T-cell (primary cell): ENCODE results near the gene WIPF2. TPM values are rescaled to one million over a fixed set of nuclear protein-coding genes. Genes with fewer than 3 reads are reported as not detected.
A peak's percentile ranks its signal among the peaks of the same experiment; 100 is the strongest.
"Not testable (repeated sequence)": the region's sequence is repeated elsewhere in the genome, so short reads cannot be mapped to it uniquely, and the experiment has no call there.

Source experiments
- ATAC-seq, 4 experiments: fragments of 200-7000 bp in 3 of 4; fragments of 150-1000 bp in 1 of 4; cut with Tn5 transposase; replicated peaks in 1 of 4; 1 replicate in 3 of 4; 2 replicates in 1 of 4; pipeline ENCODE4 v1.10.0; 2021; ENCODE audit warnings: moderate library complexity in 3 of 4, mild to moderate bottlenecking in 2 of 4, moderate number of reproducible peaks in 1 of 4
- CTCF ChIA-PET, 2 donors: fragments of 300-600 bp; sonication (Branson Sonifier 250); formaldehyde crosslinking; loops; one replicate each; lab custom pipeline; 2022; ENCODE audit warnings: antibody characterized with exemption in 2 of 2; lab: Charles Lee
- POLR2A ChIA-PET, 2 donors: fragments of 300-600 bp; sonication (Branson Sonifier 250); formaldehyde crosslinking; loops; one replicate each; lab custom pipeline; 2022; ENCODE audit warnings: antibody characterized with exemption in 2 of 2; lab: Charles Lee
- DNase-seq, 35 experiments: peaks; one replicate each; pipeline versions ENCODE4 v3.0.0 to v3.0.0-alpha.2; 2013 to 2023
- H3K27ac ChIP-seq: one replicate; pipeline ENCODE4 v1.5.1; 2013; ENCODE audit warnings: low read length
- H3K27me3 ChIP-seq, 2 experiments: replicated peaks in 1 of 2; 1 replicate in 1 of 2; 2 replicates in 1 of 2; pipeline versions ENCODE4 v1.6.1 to v1.7.0; 2013; ENCODE audit warnings: low read length in 1 of 2, mixed read lengths in 1 of 2; ENCODE audit not compliant: control insufficient read depth in 2 of 2, insufficient read depth in 2 of 2; ENCODE audit errors: extremely low read depth in 1 of 2
- H3K36me3 ChIP-seq, 2 donors: 1 replicate in 1 of 2; 2 replicates in 1 of 2; pipeline versions ENCODE4 v1.6.1 to v1.7.0; 2013; ENCODE audit warnings: low read length in 1 of 2; ENCODE audit not compliant: control insufficient read depth in 2 of 2, insufficient read depth in 1 of 2; ENCODE audit errors: extremely low read depth in 1 of 2
- H3K4me1 ChIP-seq, 2 experiments: 1 replicate in 1 of 2; 2 replicates in 1 of 2; pipeline versions ENCODE4 v1.6.1 to v1.7.0; 2013; ENCODE audit warnings: low read length in 2 of 2, mixed read lengths in 1 of 2; ENCODE audit not compliant: insufficient read depth in 2 of 2, control insufficient read depth in 1 of 2; ENCODE audit errors: extremely low read depth in 1 of 2
- H3K4me3 ChIP-seq, 2 donors: 1 replicate in 1 of 2; 2 replicates in 1 of 2; pipeline versions ENCODE4 v1.5.1 to v1.7.0; 2013; ENCODE audit warnings: mild to moderate bottlenecking in 2 of 2, low read length in 1 of 2, moderate library complexity in 1 of 2; ENCODE audit not compliant: control insufficient read depth in 1 of 2; ENCODE audit errors: extremely low read depth in 1 of 2
- H3K9me3 ChIP-seq: 2 replicates; pipeline ENCODE4 v1.7.0; 2013
- H3K27ac Mint-ChIP-seq, 2 donors: one replicate each; pipeline ENCODE4 v1.8.0; 2020 to 2021; ENCODE audit warnings: mild to moderate bottlenecking in 2 of 2, mixed read lengths in 2 of 2
- H3K27me3 Mint-ChIP-seq, 2 donors: one replicate each; pipeline ENCODE4 v1.8.0; 2021 to 2022; ENCODE audit warnings: mixed read lengths in 2 of 2
- H3K36me3 Mint-ChIP-seq: one replicate; pipeline ENCODE4 v1.8.0; 2021; ENCODE audit warnings: mixed read lengths
- H3K4me1 Mint-ChIP-seq, 3 donors: one replicate each; pipeline ENCODE4 v1.8.0; 2020 to 2022; ENCODE audit warnings: mixed read lengths in 3 of 3, mild to moderate bottlenecking in 1 of 3
- H3K4me3 Mint-ChIP-seq, 3 donors: one replicate each; pipeline ENCODE4 v1.8.0; 2020 to 2022; ENCODE audit warnings: mild to moderate bottlenecking in 3 of 3, mixed read lengths in 3 of 3, moderate library complexity in 3 of 3
- H3K9me3 Mint-ChIP-seq, 3 donors: one replicate each; pipeline ENCODE4 v1.8.0; 2020 to 2022; ENCODE audit warnings: mixed read lengths in 3 of 3
- WGBS: methylation state at CpG from one replicate; pipeline ENCODE4 v1.1.5; 2013; ENCODE audit warnings: missing lambda C conversion rate; ENCODE audit not compliant: insufficient coverage; 5-methylcytosine and 5-hydroxymethylcytosine counted together
- total RNA-seq, 35 experiments: library from RNA in 6 of 35; stranded (reverse) in 6 of 35; fragments of 120-200 nt in 1 of 35; gene quantifications; one replicate each; pipeline versions ENCODE4 v1.2.1 to v1.2.4 and lab custom pipeline; 2013 to 2026

WIPF2 gene
- total RNA-seq, 5 donors from 2014 or later (not counting 1 experiment from before 2014, with no cell fraction given), result 23.1 to 42.1 (median 32.1) TPM

- CTCF ChIA-PET, result interaction anchor here in 1 of 2 donors (0.7 kb wide), 1 partner anchor 20 kb away, joined by 3 read pairs; no protein-coding TSS in a partner anchor
- peaks cover 23% of the 10 kb centered on the region for H3K36me3 Mint-ChIP-seq
Observed at GRCh38 chr17:40230670-40231069, 11.6 kb downstream of the WIPF2 start.

GRCh38 chr17:40231928-40232327 lies 12.8 kb downstream of the WIPF2 start:
- not testable (repeated sequence) for H3K9me3 Mint-ChIP-seq, H3K4me1 ChIP-seq, H3K27me3 ChIP-seq, H3K4me3 ChIP-seq, H3K4me3 Mint-ChIP-seq, H3K27me3 Mint-ChIP-seq, H3K9me3 ChIP-seq, H3K27ac ChIP-seq, H3K27ac Mint-ChIP-seq, ATAC-seq, DNase-seq
- Mint-ChIP-seq H3K36me3 (peaks cover 23% of the 10 kb centered on the region), H3K4me1 (peaks cover 27 to 29% (median 28%) of the 10 kb centered on the region in 3 donors)
- no CpG with 5 or more reads among the region's 4 CpGs for WGBS
- H3K36me3 ChIP-seq, result peaks cover 3 to 27% of the 10 kb centered on the region in 2 donors
- ChIA-PET CTCF (interaction anchor here (0.6 to 0.7 kb wide), 5 partner anchors 11 to 238 kb away, joined by 3 to 6 read pairs (median 4); no protein-coding TSS in a partner anchor), POLR2A (interaction anchor here (0.6 to 0.7 kb wide), 4 partner anchors 15 to 77 kb away, joined by 3 to 12 read pairs (median 4); partner anchors contain the start of gene RARA (in 1 of the 2))

More at GRCh38 chr17:40230670-40231069, 11.6 kb downstream of the WIPF2 start:
- Mint-ChIP-seq H3K27ac (no peak overlapping the region), H3K4me3 (no peak overlapping the region), H3K27me3 (no peaks in the 10 kb centered on the region), H3K4me1 (peaks cover 27 to 29% (median 29%) of the 10 kb centered on the region in 3 donors), H3K9me3 (no peaks in the 10 kb centered on the region)
- DNase-seq (no peak), ATAC-seq (no peak)
- H3K4me3 ChIP-seq, result no peak overlapping the region
- no peaks in the 10 kb centered on the region for H3K27me3 ChIP-seq
- POLR2A ChIA-PET, result interaction anchor here in 1 of 2 donors (0.7 kb wide), 1 partner anchor 184 kb away, joined by 3 read pairs; no protein-coding TSS in a partner anchor
- no peaks in the 10 kb centered on the region for H3K9me3 ChIP-seq
- no CpG with 5 or more reads among the region's 3 CpGs for WGBS
- H3K36me3 ChIP-seq, result peaks cover 3 to 24% of the 10 kb centered on the region in 2 donors
- H3K27ac ChIP-seq, result no peak overlapping the region
- peaks cover 0 to 2% of the 10 kb centered on the region in 2 experiments for H3K4me1 ChIP-seq

GRCh38 chr17:40241252-40241834 lies 22.2 kb downstream of the WIPF2 start:
- no peaks in the 10 kb centered on the region for H3K9me3 Mint-ChIP-seq
- POLR2A ChIA-PET, result no interaction called here
- 100% methylated on average over 1 of the region's 4 CpGs for WGBS

GRCh38 chr17:40242774-40243173 lies 23.7 kb downstream of the WIPF2 start:
- CTCF ChIA-PET, result interaction anchor here in 1 of 2 donors (0.8 kb wide), 1 partner anchor 271 kb away, joined by 3 read pairs; no protein-coding TSS in a partner anchor
- Mint-ChIP-seq H3K27me3 (no peaks in the 10 kb centered on the region), H3K9me3 (no peaks in the 10 kb centered on the region), H3K27ac (peak overlapping the region in 1 of 2 donors; percentile 16), H3K36me3 (peaks cover 6% of the 10 kb centered on the region), H3K4me1 (peaks cover 48 to 57% (median 51%) of the 10 kb centered on the region in 3 donors), H3K4me3 (no peak overlapping the region)
- POLR2A ChIA-PET, result interaction anchor here (0.6 to 1.1 kb wide), 3 partner anchors 17 to 359 kb away, joined by 3 to 4 read pairs (median 3); no protein-coding TSS in a partner anchor
- ATAC-seq, result no peak
- no peaks in the 10 kb centered on the region for H3K9me3 ChIP-seq
- H3K4me3 ChIP-seq, result no peak overlapping the region
- H3K27ac ChIP-seq, result no peak overlapping the region
- DNase-seq, result no peak
- H3K4me1 ChIP-seq, result peaks cover 0 to 5% of the 10 kb centered on the region in 2 experiments
- H3K27me3 ChIP-seq, result no peaks in the 10 kb centered on the region
- peaks cover 3 to 7% of the 10 kb centered on the region in 2 donors for H3K36me3 ChIP-seq
- WGBS, result 100% methylated on average over 1 of the region's 3 CpGs

More at GRCh38 chr17:40241252-40241834, 22.2 kb downstream of the WIPF2 start:
- no peaks in the 10 kb centered on the region for H3K27me3 ChIP-seq
- H3K4me1 ChIP-seq, result peaks cover 0 to 5% of the 10 kb centered on the region in 2 experiments
- H3K36me3 ChIP-seq, result peaks cover 3 to 11% of the 10 kb centered on the region in 2 donors
- no peak overlapping the region for H3K4me3 ChIP-seq
- no peaks in the 10 kb centered on the region for H3K27me3 Mint-ChIP-seq
- H3K9me3 ChIP-seq, result no peaks in the 10 kb centered on the region
- ATAC-seq (no peak), DNase-seq (no peak)
- peaks cover 48 to 54% (median 51%) of the 10 kb centered on the region in 3 donors for H3K4me1 Mint-ChIP-seq
- H3K36me3 Mint-ChIP-seq, result peaks cover 6% of the 10 kb centered on the region
- no peak overlapping the region for H3K4me3 Mint-ChIP-seq
- no peak overlapping the region for H3K27ac ChIP-seq
- no peak overlapping the region for H3K27ac Mint-ChIP-seq
- CTCF ChIA-PET, result interaction anchor here in 1 of 2 donors (0.5 kb wide), 1 partner anchor 45 kb away, joined by 3 read pairs; no protein-coding TSS in a partner anchor

GRCh38 chr17:40243761-40244160 lies 24.7 kb downstream of the WIPF2 start:
- ChIA-PET CTCF (no interaction called here), POLR2A (interaction anchor here in 1 of 2 donors (1.1 kb wide), 1 partner anchor 18 kb away, joined by 3 read pairs; no protein-coding TSS in a partner anchor)
- no peak overlapping the region for H3K27ac ChIP-seq
- DNase-seq, result no peak
- H3K9me3 Mint-ChIP-seq, result no peaks in the 10 kb centered on the region
- H3K27ac Mint-ChIP-seq, result peak overlapping the region in 1 of 2 donors; percentile 25
- H3K27me3 Mint-ChIP-seq, result no peaks in the 10 kb centered on the region
- no peak overlapping the region for H3K4me3 ChIP-seq
- ATAC-seq, result no peak
- peaks cover 0 to 5% of the 10 kb centered on the region in 2 experiments for H3K4me1 ChIP-seq
- no peaks in the 10 kb centered on the region for H3K9me3 ChIP-seq
- no peaks in the 10 kb centered on the region for H3K27me3 ChIP-seq
- WGBS, result no CpG with 5 or more reads among the region's 3 CpGs
- H3K4me1 Mint-ChIP-seq, result peaks cover 53 to 62% (median 57%) of the 10 kb centered on the region in 3 donors
- H3K36me3 ChIP-seq, result peaks cover 3 to 7% of the 10 kb centered on the region in 2 donors
- no peak overlapping the region for H3K4me3 Mint-ChIP-seq
- H3K36me3 Mint-ChIP-seq, result peaks cover 6% of the 10 kb centered on the region

GRCh38 chr17:40244255-40244654 lies 25.2 kb downstream of the WIPF2 start:
- no peaks in the 10 kb centered on the region for H3K27me3 ChIP-seq
- H3K36me3 Mint-ChIP-seq, result peaks cover 6% of the 10 kb centered on the region
- ATAC-seq, result no peak
- H3K27ac Mint-ChIP-seq, result peak overlapping the region in 1 of 2 donors; percentile 25
- no peaks in the 10 kb centered on the region for H3K9me3 Mint-ChIP-seq
- H3K4me1 ChIP-seq, result peaks cover 0 to 5% of the 10 kb centered on the region in 2 experiments
- H3K4me3 Mint-ChIP-seq, result no peak overlapping the region
- POLR2A ChIA-PET, result interaction anchor here in 1 of 2 donors (0.6 kb wide), 2 partner anchors 18 to 22 kb away, joined by 3 read pairs; no protein-coding TSS in a partner anchor
- H3K36me3 ChIP-seq, result peaks cover 3 to 7% of the 10 kb centered on the region in 2 donors
- H3K9me3 ChIP-seq, result no peaks in the 10 kb centered on the region
- H3K27me3 Mint-ChIP-seq, result no peaks in the 10 kb centered on the region
- no peak overlapping the region for H3K27ac ChIP-seq
- CTCF ChIA-PET, result no interaction called here
- no peak for DNase-seq
- H3K4me3 ChIP-seq, result no peak overlapping the region
- peaks cover 57 to 67% (median 61%) of the 10 kb centered on the region in 3 donors for H3K4me1 Mint-ChIP-seq
- WGBS, result no CpG with 5 or more reads among the region's 4 CpGs
